GM18508 (cell line): ENCODE results near the gene HDAC4.

Source experiments
- ATAC-seq: cut with Tn5 transposase; IDR thresholded peaks from one replicate; pipeline ENCODE4 v1.9.1; 2021; ENCODE audit warnings: moderate number of reproducible peaks; ENCODE audit not compliant: insufficient read depth, unreplicated experiment

HDAC4 gene

GRCh38 chr2:239212929-239213642, 187.7 kb downstream of the HDAC4 start:
- no peak for ATAC-seq

- no peak for ATAC-seq
Measured at GRCh38 chr2:239212121-239212928, 188.5 kb downstream of the HDAC4 start.

GRCh38 chr2:239211396-239212094, 189.3 kb downstream of the HDAC4 start:
- ATAC-seq: no peak

GRCh38 chr2:239209783-239210182, 191.0 kb downstream of the HDAC4 start:
- no peak for ATAC-seq

- ATAC-seq: no peak
Measured at GRCh38 chr2:239208465-239209180, 192.2 kb downstream of the HDAC4 start.

- ATAC-seq: no peak
Measured at GRCh38 chr2:239206851-239207250, 194.0 kb downstream of the HDAC4 start.

DNA sequence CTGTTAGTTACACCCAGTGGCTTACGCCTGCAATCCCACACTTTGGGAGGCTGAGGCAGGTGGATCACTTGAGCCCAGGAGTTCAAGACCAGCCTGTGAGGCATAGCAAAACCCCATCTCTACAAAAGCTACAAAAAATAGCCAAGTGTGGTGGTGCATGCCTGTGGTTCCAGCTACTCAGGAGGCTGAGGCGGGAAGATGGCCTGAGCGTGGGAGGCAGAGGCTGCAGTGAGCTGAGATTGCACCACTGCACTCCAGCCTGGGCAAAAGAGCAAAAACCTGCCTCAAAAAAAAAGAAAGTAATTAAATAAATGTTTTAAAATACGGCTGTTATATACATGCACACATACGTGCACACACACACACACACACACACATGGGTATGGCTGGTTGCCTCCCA, 194.8 kb downstream of the HDAC4 start:
- no peak for ATAC-seq

DNA sequence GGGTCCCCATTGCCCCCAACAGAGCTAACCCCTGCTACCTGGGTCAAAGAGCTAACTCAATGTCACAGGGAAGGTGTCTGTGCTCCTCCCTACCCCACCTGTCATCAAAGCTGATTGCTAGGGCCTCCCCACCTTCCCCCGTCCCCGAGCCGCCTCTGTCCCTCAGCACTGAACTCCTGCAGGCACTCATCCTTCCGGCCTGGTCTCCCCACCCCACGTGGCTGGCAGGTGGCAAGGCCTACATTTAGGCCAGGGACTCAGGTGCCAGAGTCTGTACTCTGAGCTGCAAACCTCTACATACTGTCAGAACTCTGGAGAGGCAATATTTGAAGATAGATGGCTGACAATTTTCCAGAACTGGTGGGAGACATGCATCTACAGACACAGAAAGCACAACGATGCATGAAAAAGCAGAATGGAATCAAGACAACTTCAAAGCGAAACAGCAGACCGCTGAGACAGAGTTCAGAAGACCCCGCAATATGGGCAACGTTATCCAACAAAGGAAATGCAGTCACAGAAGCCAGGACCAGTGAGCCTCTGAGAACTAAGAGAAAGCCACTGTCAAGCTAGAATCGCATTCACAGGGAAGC, 195.8 kb downstream of the HDAC4 start:
- no peak for ATAC-seq

DNA sequence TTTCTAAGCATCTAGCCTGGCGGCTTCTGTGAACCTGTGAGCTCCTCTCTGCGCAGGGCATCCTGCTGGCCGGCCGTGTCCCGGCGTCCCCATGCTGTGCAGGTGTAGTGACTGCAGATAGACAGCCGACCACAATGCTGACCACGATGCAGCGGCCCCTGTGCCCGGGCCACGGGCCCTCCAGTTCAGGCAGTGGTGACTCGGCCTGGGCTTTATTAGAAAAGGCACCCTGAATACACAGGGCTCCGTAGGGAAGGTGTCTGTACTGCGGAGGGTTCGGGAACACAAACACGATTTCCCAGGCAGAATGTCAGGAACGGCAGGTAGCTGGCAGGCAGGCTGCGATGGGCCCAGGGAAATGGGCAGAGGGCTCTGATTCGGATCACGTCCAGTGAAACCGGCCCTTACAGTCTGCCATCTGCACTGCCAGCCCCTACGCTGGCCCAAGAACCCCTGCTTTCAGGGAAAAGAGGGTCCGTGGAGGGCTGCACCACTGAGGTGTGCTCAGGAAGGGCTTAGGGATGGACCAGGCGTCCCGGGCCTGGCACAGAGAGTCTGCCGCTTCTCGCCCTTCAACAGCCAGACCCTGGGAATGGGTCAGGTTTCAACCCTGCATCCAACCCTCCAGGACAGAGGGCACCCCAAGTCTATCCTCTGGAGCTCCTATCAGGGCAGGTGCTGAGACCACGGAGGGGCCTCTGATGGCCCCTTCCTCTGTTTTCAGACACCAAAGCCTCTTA, 196.5 kb downstream of the HDAC4 start:
- no peak for ATAC-seq

DNA sequence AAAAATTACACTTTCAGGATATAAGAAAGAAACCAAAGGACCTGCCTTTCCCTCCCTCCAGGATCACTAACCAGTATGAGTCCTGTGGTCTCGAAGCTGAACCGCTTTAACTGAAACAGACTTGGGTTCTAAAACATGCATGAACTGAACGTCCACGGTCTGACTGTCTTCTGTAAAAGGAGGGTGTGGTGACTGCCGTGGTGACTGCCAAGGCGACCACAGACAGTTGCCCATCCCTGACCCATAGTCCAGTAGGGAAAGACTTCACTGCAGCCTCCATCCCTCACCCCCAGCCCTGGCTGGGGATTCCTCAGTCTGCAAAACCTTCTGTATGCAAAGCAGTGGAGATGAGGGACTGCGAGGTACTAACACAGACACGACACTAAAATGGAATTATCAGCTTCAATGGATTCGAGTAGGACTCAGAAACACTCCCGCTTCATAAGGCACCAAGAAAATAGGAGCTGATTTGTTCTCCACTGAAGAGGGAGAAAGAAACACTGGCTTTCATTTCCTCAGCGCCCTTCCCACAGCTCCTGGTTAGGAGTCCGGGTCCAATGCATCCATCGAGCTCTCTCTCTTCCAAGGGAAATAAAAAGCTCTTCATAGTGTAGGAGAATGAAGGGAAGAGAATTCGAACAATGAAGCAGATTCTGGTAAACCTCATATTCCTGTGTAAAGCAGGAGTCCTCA, 197.2 kb downstream of the HDAC4 start:
- no peak for ATAC-seq

GRCh38 chr2:239202836-239203235, 198.0 kb downstream of the HDAC4 start:
- ATAC-seq: no peak

DNA sequence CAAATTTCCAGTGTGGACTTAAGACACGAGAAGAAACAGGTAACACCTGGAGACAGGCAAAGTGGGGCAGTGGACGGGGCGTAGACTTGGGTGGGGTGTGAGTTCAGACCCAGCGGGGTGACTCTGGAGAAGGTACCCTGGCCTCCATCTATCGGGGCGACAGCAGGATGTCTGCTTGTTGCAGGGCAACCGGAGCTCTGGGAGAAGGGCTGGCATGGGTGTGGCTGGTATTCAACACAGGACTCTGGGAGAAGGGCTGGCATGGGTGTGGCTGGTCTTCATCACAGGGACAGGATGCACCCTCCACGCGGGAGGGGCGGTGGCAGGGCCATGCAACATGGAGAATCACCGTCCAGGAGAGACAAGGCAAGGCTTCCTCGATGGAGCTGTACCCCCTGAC, 198.5 kb downstream of the HDAC4 start:
- no peak for ATAC-seq

DNA sequence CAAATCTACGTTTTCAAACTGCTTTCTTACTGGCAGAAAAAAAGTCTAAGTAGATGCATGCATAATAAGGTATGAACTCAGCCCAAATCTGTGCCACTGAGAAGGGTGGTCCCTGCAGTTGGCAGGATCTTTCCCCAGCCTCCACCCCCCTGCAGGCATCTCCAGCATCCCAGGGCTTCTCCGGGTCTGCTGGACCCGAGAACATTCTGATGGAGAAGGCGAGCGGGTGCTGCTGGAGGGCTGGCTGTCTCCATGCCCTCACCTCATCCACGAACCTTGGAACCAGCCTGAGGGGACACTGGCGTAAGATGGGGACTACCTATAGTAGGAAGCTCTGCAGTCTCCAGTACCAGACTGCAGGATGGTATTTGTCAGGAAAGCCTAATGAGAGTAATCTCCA, 198.9 kb downstream of the HDAC4 start:
- ATAC-seq: no peak

GRCh38 chr2:239201531-239201876, 199.3 kb downstream of the HDAC4 start:
- no peak for ATAC-seq

DNA sequence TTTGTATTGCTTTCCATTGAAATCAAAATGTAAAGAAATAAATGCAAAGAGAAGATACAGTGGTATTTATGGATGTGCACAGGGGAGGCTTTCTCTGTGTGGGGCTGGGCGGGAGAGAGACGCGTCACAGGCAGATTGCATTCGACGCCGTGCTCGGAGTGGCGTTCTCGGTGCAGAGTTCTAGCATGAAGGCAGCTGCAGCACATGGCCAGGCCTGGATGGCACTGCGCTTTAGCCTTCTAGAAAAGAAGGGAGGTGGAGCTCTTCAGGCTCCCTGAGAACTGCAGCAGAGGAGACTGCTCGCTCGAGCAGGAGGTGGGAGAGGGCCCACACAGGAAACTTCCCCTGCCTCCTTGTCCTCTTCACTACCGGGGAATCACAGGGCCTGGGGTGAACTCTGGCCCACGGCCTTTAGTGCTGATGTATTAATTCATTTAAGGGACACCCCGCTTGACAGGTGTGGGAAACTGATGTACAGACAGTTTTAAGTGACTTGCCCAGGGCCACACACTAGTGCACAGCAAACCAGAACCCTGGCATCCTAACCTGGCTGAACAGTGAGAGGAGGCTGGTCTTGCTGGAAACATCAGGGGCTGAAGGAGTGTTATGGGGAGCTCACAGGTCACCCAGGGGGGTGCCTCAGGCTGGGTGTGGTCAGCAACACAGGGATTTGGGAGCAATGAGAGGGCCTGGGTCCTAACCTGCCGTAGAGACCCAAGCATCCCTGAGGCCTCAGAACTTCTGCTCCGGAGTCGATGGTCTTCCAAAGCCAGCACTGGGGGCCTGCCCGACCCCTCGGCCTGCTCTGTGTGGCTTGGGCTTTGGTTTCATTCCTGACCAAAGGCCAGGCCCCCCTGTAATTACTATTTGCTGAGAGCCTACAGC, 199.9 kb downstream of the HDAC4 start:
- ATAC-seq: no peak

- ATAC-seq: no peak
Measured at GRCh38 chr2:239199041-239199768, 201.6 kb downstream of the HDAC4 start.

DNA sequence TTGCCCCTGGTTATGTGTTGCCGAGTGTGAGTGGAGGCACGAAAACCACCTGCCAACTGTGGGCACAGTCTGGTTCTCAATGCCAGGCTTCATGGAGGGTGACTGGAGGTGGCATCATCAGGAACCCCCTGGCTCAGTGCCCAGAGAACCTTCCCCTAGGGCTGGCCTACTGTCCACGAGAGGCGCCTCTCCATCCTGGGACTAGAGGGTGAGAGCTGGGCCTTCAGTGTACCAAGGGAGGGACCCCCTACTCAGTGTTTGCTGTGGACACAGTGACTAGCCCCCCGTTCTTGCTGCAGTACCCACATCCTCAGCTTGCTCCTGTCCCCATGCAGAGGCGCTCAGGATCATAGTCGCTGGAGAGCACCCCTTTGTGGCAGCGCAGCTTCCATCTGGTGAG, 202.6 kb downstream of the HDAC4 start:
- ATAC-seq: no peak
